ENCODE results near the gene SMC1B.

DNA sequence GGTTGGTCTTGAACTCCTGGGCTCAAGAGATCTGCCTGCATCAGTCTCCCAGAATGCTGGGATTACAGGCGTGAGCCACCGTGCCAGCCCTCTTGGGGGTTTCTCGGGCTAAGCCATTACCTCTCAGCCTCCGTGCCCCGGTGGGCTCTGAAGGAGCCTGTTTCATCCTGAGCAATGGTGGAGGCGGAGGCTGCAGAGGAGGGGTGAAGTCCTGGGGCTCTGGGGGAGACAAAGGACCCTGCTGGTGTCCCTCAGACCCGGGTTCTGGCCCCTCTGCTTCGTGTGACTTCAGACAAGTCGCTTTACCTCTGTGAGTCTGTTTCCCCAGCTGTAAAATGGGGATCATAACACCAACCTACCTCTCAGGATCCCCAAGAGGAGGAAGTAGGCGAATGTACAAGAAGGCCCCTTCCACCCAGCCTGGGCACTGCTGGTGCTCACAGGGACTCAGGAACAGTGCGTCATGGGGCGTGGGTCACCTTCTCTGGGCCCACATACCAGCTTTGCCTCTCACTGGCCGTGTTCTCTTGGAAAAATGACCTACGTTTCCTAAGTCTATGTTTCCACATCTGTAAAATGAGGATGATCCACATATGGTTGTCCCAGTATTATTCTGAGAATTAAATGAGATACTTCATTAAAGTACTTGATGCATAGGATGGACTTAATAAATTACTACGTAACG lies 36.8 kb upstream of the SMC1B start:
- TF ChIP-seq, protein P1, sequence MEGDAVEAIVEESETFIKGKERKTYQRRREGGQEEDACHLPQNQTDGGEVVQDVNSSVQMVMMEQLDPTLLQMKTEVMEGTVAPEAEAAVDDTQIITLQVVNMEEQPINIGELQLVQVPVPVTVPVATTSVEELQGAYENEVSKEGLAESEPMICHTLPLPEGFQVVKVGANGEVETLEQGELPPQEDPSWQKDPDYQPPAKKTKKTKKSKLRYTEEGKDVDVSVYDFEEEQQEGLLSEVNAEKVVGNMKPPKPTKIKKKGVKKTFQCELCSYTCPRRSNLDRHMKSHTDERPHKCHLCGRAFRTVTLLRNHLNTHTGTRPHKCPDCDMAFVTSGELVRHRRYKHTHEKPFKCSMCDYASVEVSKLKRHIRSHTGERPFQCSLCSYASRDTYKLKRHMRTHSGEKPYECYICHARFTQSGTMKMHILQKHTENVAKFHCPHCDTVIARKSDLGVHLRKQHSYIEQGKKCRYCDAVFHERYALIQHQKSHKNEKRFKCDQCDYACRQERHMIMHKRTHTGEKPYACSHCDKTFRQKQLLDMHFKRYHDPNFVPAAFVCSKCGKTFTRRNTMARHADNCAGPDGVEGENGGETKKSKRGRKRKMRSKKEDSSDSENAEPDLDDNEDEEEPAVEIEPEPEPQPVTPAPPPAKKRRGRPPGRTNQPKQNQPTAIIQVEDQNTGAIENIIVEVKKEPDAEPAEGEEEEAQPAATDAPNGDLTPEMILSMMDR (conservative IDR thresholded peaks at IDR 0.05) = no peak
- no peak for TF ChIP-seq EZH2 (IDR thresholded peaks at IDR 0.05; ENCODE audit: low read depth)
